Caco-2 (cell line): ENCODE measurements around the gene PDCD6IP. TPM values are rescaled to one million over a fixed set of nuclear protein-coding genes. Genes with fewer than 3 reads are reported as not detected.

Experiments used
- BruUV-seq: library from RNA; stranded (reverse); fragments of 400-500 nt; replicated peaks from 2 replicates; lab custom pipeline; 2021; lab: Mats Ljungman, UMichigan
- CTCF ChIA-PET: fragments of 300-600 bp; sonication (Branson Sonifier 250); formaldehyde crosslinking; loops from one replicate; lab custom pipeline; 2022; ENCODE audit warnings: antibody characterized with exemption; lab: Charles Lee
- POLR2A ChIA-PET: fragments of 300-600 bp; sonication (Branson Sonifier 250); formaldehyde crosslinking; loops from one replicate; lab custom pipeline; 2022; ENCODE audit warnings: antibody characterized with exemption; lab: Charles Lee
- DNase-seq, 2 experiments: peaks; one replicate each; pipeline versions ENCODE4 v3.0.0 to v3.0.0-alpha.2; 2020 to 2022
- H3K27me3 ChIP-seq: replicated peaks from 2 replicates; pipeline ENCODE4 v1.6.0; 2011; ENCODE audit warnings: low read length; ENCODE audit not compliant: control insufficient read depth, insufficient read depth
- H3K36me3 ChIP-seq: 2 replicates; pipeline ENCODE4 v1.5.1; 2011; ENCODE audit warnings: low read length; ENCODE audit not compliant: control insufficient read depth, insufficient read depth
- H3K4me1 ChIP-seq: fragments of 250-450 bp; sonication (Bioruptor Pico); 2 replicates; pipeline ENCODE4 v1.5.1; 2020; ENCODE audit warnings: mild to moderate bottlenecking
- H3K4me3 ChIP-seq: 2 replicates; pipeline ENCODE4 v1.5.1; 2011; ENCODE audit warnings: low read depth, mild to moderate bottlenecking, control low read depth, low read length
- H3K9me3 ChIP-seq: fragments of 250-450 bp; sonication (Bioruptor Pico); 2 replicates; pipeline ENCODE4 v1.5.1; 2020; ENCODE audit warnings: mild to moderate bottlenecking, moderate library complexity
- H3K27ac Mint-ChIP-seq: one replicate; pipeline ENCODE4 v1.8.0; 2022; ENCODE audit warnings: mixed read lengths; ENCODE audit not compliant: unreplicated experiment
- H3K27me3 Mint-ChIP-seq: one replicate; pipeline ENCODE4 v1.8.0; 2022; ENCODE audit warnings: mixed read lengths; ENCODE audit not compliant: insufficient read depth, unreplicated experiment
- H3K36me3 Mint-ChIP-seq: one replicate; pipeline ENCODE4 v1.8.0; 2022; ENCODE audit warnings: mild to moderate bottlenecking, mixed read lengths; ENCODE audit not compliant: insufficient read depth, unreplicated experiment
- H3K4me1 Mint-ChIP-seq: one replicate; pipeline ENCODE4 v1.8.0; 2022; ENCODE audit warnings: low read depth, mixed read lengths; ENCODE audit not compliant: unreplicated experiment
- H3K4me3 Mint-ChIP-seq: one replicate; pipeline ENCODE4 v1.8.0; 2022; ENCODE audit warnings: mild to moderate bottlenecking, moderate library complexity, mixed read lengths; ENCODE audit not compliant: unreplicated experiment
- H3K9me3 Mint-ChIP-seq: one replicate; pipeline ENCODE4 v1.8.0; 2022; ENCODE audit warnings: mixed read lengths; ENCODE audit not compliant: unreplicated experiment
- CTCF ChIP-seq, 2 experiments: fragments of 200-600 bp in 1 of 2; IDR thresholded peaks; 1 replicate in 1 of 2; 2 replicates in 1 of 2; pipeline versions ENCODE4 v1.5.1 to v1.8.0; 2011 to 2022; ENCODE audit warnings: antibody characterized with exemption in 1 of 2, control low read depth in 1 of 2, inconsistent platforms in 1 of 2, low read depth in 1 of 2, low read length in 1 of 2, mild to moderate bottlenecking in 1 of 2, moderate library complexity in 1 of 2; ENCODE audit not compliant: insufficient read depth in 1 of 2, severe bottlenecking in 1 of 2, unreplicated experiment in 1 of 2
- intact Hi-C: fragments of 100-400 bp; cut with micrococcal nuclease; formaldehyde crosslinking; loops from one replicate; pipeline ENCODE4 v1.10.0; 2022; ENCODE audit not compliant: unreplicated experiment
- total RNA-seq: library from RNA; stranded (reverse); gene quantifications from 2 replicates; pipeline ENCODE4 v1.2.3, GENCODE V29; 2022

The PDCD6IP gene
- total RNA-seq, 1 experiment from 2014 or later = 185 TPM

- no peaks in the 10 kb centered on the region for H3K27me3 ChIP-seq
- Mint-ChIP-seq H3K27me3 (peaks cover 4% of the 10 kb centered on the region), H3K27ac (no peak overlapping the region), H3K4me1 (peaks cover 8% of the 10 kb centered on the region), H3K9me3 (no peaks in the 10 kb centered on the region), H3K4me3 (no peak overlapping the region), H3K36me3 (no peaks in the 10 kb centered on the region)
- no peak for DNase-seq
- TF ChIP-seq CTCF (IDR thresholded peaks at IDR 0.05; ENCODE audit: insufficient read depth in 1 of 2, low read depth in 1 of 2, low read length in 1 of 2, severe bottlenecking in 1 of 2, unreplicated experiment in 1 of 2) = no peak
- H3K4me3 ChIP-seq = no peak overlapping the region
- H3K9me3 ChIP-seq = no peaks in the 10 kb centered on the region
- H3K36me3 ChIP-seq = no peaks in the 10 kb centered on the region
- H3K4me1 ChIP-seq = peaks cover 8% of the 10 kb centered on the region
- POLR2A ChIA-PET = no interaction called here
- BruUV-seq = no TSS peak
- CTCF ChIA-PET = no interaction called here
- intact Hi-C loops = no loop called here
Measured at GRCh38 chr3:33914212-33914611, 115.8 kb downstream of the PDCD6IP start.

- ChIA-PET POLR2A (no interaction called here), CTCF (interaction anchor here (0.8 kb wide), 1 partner anchor 346 kb away, joined by 3 read pairs; no protein-coding TSS in a partner anchor)
- Mint-ChIP-seq H3K27ac (no peak overlapping the region), H3K9me3 (no peaks in the 10 kb centered on the region), H3K36me3 (no peaks in the 10 kb centered on the region), H3K4me1 (peaks cover 8% of the 10 kb centered on the region), H3K27me3 (peaks cover 4% of the 10 kb centered on the region), H3K4me3 (no peak overlapping the region)
- Histone ChIP-seq H3K4me3 (no peak overlapping the region), H3K36me3 (no peaks in the 10 kb centered on the region), H3K4me1 (peaks cover 8% of the 10 kb centered on the region), H3K27me3 (no peaks in the 10 kb centered on the region), H3K9me3 (no peaks in the 10 kb centered on the region)
- no peak for DNase-seq
- no TSS peak for BruUV-seq
- intact Hi-C loops = no loop called here
- TF ChIP-seq CTCF (IDR thresholded peaks at IDR 0.05; ENCODE audit: insufficient read depth in 1 of 2, low read depth in 1 of 2, low read length in 1 of 2, severe bottlenecking in 1 of 2, unreplicated experiment in 1 of 2) = no peak
Measured at GRCh38 chr3:33914731-33915379, 116.4 kb downstream of the PDCD6IP start.

- Mint-ChIP-seq H3K27ac (no peak overlapping the region), H3K9me3 (no peaks in the 10 kb centered on the region), H3K27me3 (peaks cover 4% of the 10 kb centered on the region), H3K4me1 (peaks cover 8% of the 10 kb centered on the region), H3K4me3 (no peak overlapping the region), H3K36me3 (no peaks in the 10 kb centered on the region)
- Histone ChIP-seq H3K9me3 (no peaks in the 10 kb centered on the region), H3K27me3 (no peaks in the 10 kb centered on the region), H3K36me3 (no peaks in the 10 kb centered on the region), H3K4me3 (no peak overlapping the region), H3K4me1 (peaks cover 8% of the 10 kb centered on the region)
- ChIA-PET CTCF (interaction anchor here (0.8 kb wide), 1 partner anchor 345 kb away, joined by 3 read pairs; no protein-coding TSS in a partner anchor), POLR2A (no interaction called here)
- no peak for TF ChIP-seq CTCF (IDR thresholded peaks at IDR 0.05; ENCODE audit: insufficient read depth in 1 of 2, low read depth in 1 of 2, low read length in 1 of 2, severe bottlenecking in 1 of 2, unreplicated experiment in 1 of 2)
- no TSS peak for BruUV-seq
- no peak for DNase-seq
- intact Hi-C loops = no loop called here
Measured at GRCh38 chr3:33915796-33916546, 117.5 kb downstream of the PDCD6IP start.
